WTC11 (cell line): ENCODE data around the gene GRM8. TPM values are rescaled to one million over a fixed set of nuclear protein-coding genes. Genes with fewer than 3 reads are reported as not detected.
A peak's percentile ranks its signal among the peaks of the same experiment; 100 is the strongest.

ENCODE experiments used
- ATAC-seq: fragments of 200-7000 bp; cut with Tn5 transposase; 2 replicates; pipeline ENCODE4 v1.10.0; 2021; ENCODE audit warnings: mild to moderate bottlenecking, moderate library complexity
- CTCF ChIA-PET: fragments of 300-600 bp; sonication (Branson Sonifier 250); formaldehyde crosslinking; loops from one replicate; lab custom pipeline; 2021; ENCODE audit warnings: antibody characterized with exemption; lab: Charles Lee
- POLR2A ChIA-PET: fragments of 350-600 bp; sonication (Branson Sonifier 250); formaldehyde crosslinking; loops from one replicate; lab custom pipeline; 2021; ENCODE audit warnings: antibody characterized with exemption; lab: Charles Lee
- DNase-seq: peaks from one replicate; pipeline ENCODE4 v3.0.0; 2021; ENCODE audit warnings: low spot score
- H3K27ac Mint-ChIP-seq: 2 replicates; pipeline ENCODE4 v1.8.0; 2021; ENCODE audit warnings: mixed read lengths
- H3K27me3 Mint-ChIP-seq: 2 replicates; pipeline ENCODE4 v1.8.0; 2021; ENCODE audit warnings: low read depth, mild to moderate bottlenecking, moderate library complexity, mixed read lengths
- H3K36me3 Mint-ChIP-seq: 2 replicates; pipeline ENCODE4 v1.8.0; 2021; ENCODE audit warnings: mixed read lengths
- H3K4me1 Mint-ChIP-seq: 2 replicates; pipeline ENCODE4 v1.8.0; 2022; ENCODE audit warnings: mixed read lengths
- H3K4me3 Mint-ChIP-seq: 2 replicates; pipeline ENCODE4 v1.8.0; 2021; ENCODE audit warnings: mild to moderate bottlenecking, moderate library complexity, mixed read lengths
- H3K9me3 Mint-ChIP-seq: 2 replicates; pipeline ENCODE4 v1.8.0; 2021; ENCODE audit warnings: mixed read lengths
- ATF2 ChIP-seq: sonication (generic); formaldehyde crosslinking; IDR thresholded peaks from 2 replicates; pipeline ENCODE4 v1.8.1; 2022; ENCODE audit warnings: low read depth, missing genetic modification reagents, borderline replicate concordance
- EMX1 ChIP-seq: fragments of 250-450 bp; sonication (Bioruptor Pico); IDR thresholded peaks from 2 replicates; pipeline ENCODE4 v1.8.0; 2021; ENCODE audit warnings: mild to moderate bottlenecking
- ERG ChIP-seq: fragments of 250-450 bp; sonication (Bioruptor Pico); IDR thresholded peaks from 2 replicates; pipeline ENCODE4 v1.8.0; 2021; ENCODE audit warnings: mild to moderate bottlenecking
- IRF1 ChIP-seq: sonication (generic); formaldehyde crosslinking; IDR thresholded peaks from 2 replicates; pipeline ENCODE4 v1.8.0; 2023; ENCODE audit warnings: missing genetic modification reagents
- IRF2 ChIP-seq: sonication (generic); formaldehyde crosslinking; IDR thresholded peaks from 2 replicates; pipeline ENCODE4 v1.8.0; 2022; ENCODE audit warnings: low read depth, missing genetic modification reagents, borderline replicate concordance
- JAZF1 ChIP-seq: fragments of 250-450 bp; sonication (Bioruptor Pico); IDR thresholded peaks from 2 replicates; pipeline ENCODE4 v1.9.0; 2021; ENCODE audit warnings: moderate library complexity, mild to moderate bottlenecking, inconsistent platforms
- KAT7 ChIP-seq: sonication (generic); formaldehyde crosslinking; IDR thresholded peaks from 2 replicates; pipeline ENCODE4 v1.8.1; 2023; ENCODE audit warnings: missing genetic modification reagents, mild to moderate bottlenecking, borderline replicate concordance
- MLX ChIP-seq: sonication (generic); formaldehyde crosslinking; IDR thresholded peaks from 2 replicates; pipeline ENCODE4 v1.8.1; 2023; ENCODE audit warnings: mild to moderate bottlenecking, missing genetic modification reagents, moderate library complexity
- PRDM15 ChIP-seq: sonication (generic); formaldehyde crosslinking; IDR thresholded peaks from 2 replicates; pipeline ENCODE4 v1.8.0; 2022; ENCODE audit warnings: missing genetic modification reagents
- SMAD3 ChIP-seq: sonication (generic); formaldehyde crosslinking; IDR thresholded peaks from 2 replicates; pipeline ENCODE4 v1.8.0; 2022; ENCODE audit warnings: missing genetic modification reagents, mild to moderate bottlenecking, borderline replicate concordance
- SMAD4 ChIP-seq: sonication (generic); formaldehyde crosslinking; IDR thresholded peaks from 2 replicates; pipeline ENCODE4 v1.8.0; 2022; ENCODE audit warnings: mild to moderate bottlenecking, missing genetic modification reagents
- SOX15 ChIP-seq: fragments of 250-450 bp; sonication (Bioruptor Pico); IDR thresholded peaks from 2 replicates; pipeline ENCODE4 v1.9.0; 2021; ENCODE audit warnings: mild to moderate bottlenecking
- SP1 ChIP-seq: sonication (generic); formaldehyde crosslinking; conservative IDR thresholded peaks from 2 replicates; pipeline ENCODE4 v1.8.1; 2022; ENCODE audit warnings: missing genetic modification reagents
- TP53 ChIP-seq: sonication (generic); formaldehyde crosslinking; IDR thresholded peaks from 2 replicates; pipeline ENCODE4 v1.8.1; 2023; ENCODE audit warnings: mild to moderate bottlenecking, missing genetic modification reagents
- ZBTB21 ChIP-seq: sonication (generic); formaldehyde crosslinking; IDR thresholded peaks from 2 replicates; pipeline ENCODE4 v1.8.1; 2023; ENCODE audit warnings: mild to moderate bottlenecking, missing genetic modification reagents, borderline replicate concordance
- ZNF138 ChIP-seq: sonication (generic); formaldehyde crosslinking; conservative IDR thresholded peaks from 2 replicates; pipeline ENCODE4 v1.8.1; 2022; ENCODE audit warnings: mild to moderate bottlenecking, moderate library complexity, missing genetic modification reagents
- ZNF281 ChIP-seq: sonication (generic); formaldehyde crosslinking; IDR thresholded peaks from 2 replicates; pipeline ENCODE4 v1.8.0; 2023; ENCODE audit warnings: mild to moderate bottlenecking, missing genetic modification reagents
- ZNF532 ChIP-seq: fragments of 250-450 bp; sonication (Bioruptor Pico); IDR thresholded peaks from 2 replicates; pipeline ENCODE4 v1.9.0; 2021; ENCODE audit warnings: mild to moderate bottlenecking, borderline replicate concordance
- ZSCAN18 ChIP-seq: fragments of 250-450 bp; sonication (Bioruptor Pico); IDR thresholded peaks from 2 replicates; pipeline ENCODE4 v2.1.2; 2022; ENCODE audit warnings: mild to moderate bottlenecking, moderate library complexity
- total RNA-seq: library from RNA; stranded (reverse); gene quantifications from 3 replicates; pipeline ENCODE4 v1.2.3, GENCODE V29; 2021

The GRM8 gene
- total RNA-seq, 1 experiment from 2014 or later, result 2.3 TPM

GRCh38 chr7:127154101-127154500 is 98.6 kb downstream of the GRM8 start:
- H3K9me3 Mint-ChIP-seq, result no peaks in the 10 kb centered on the region
- H3K4me3 Mint-ChIP-seq, result no peak overlapping the region
- ATAC-seq, result peak; percentile 46; the same call in 1 of the 2 replicates
- no peak for TF ChIP-seq SOX15
- peak; percentile 96 for TF ChIP-seq PRDM15
- no peak for TF ChIP-seq JAZF1 (CRISPR knock-in tag)
- no peak for TF ChIP-seq ZBTB21 (CRISPR knock-in tag)
- ChIA-PET POLR2A (no interaction called here), CTCF (interaction anchor here (1.0 kb wide), 1 partner anchor 100 kb away, joined by 3 read pairs; no protein-coding TSS in a partner anchor)
- H3K27me3 Mint-ChIP-seq, result no peaks in the 10 kb centered on the region; the same call in 1 of the 2 replicates
- H3K4me1 Mint-ChIP-seq, result peaks cover 5% of the 10 kb centered on the region
- no peaks in the 10 kb centered on the region for H3K36me3 Mint-ChIP-seq
- no peak for DNase-seq
- no peak overlapping the region for H3K27ac Mint-ChIP-seq

GRCh38 chr7:127153315-127153714 is 99.4 kb downstream of the GRM8 start:
- Mint-ChIP-seq H3K36me3 (no peaks in the 10 kb centered on the region), H3K4me3 (no peak overlapping the region), H3K4me1 (peaks cover 5% of the 10 kb centered on the region), H3K9me3 (no peaks in the 10 kb centered on the region), H3K27ac (no peak overlapping the region), H3K27me3 (no peaks in the 10 kb centered on the region; the same call in 1 of the 2 replicates)
- ChIA-PET CTCF (interaction anchor here (1.0 kb wide), 1 partner anchor 101 kb away, joined by 3 read pairs; no protein-coding TSS in a partner anchor), POLR2A (no interaction called here)
- ATAC-seq (no peak), DNase-seq (no peak)
- TF ChIP-seq IRF2 (CRISPR knock-in tag) (no peak), ZSCAN18 (no peak), ZNF532 (CRISPR knock-in tag) (no peak), SMAD3 (CRISPR knock-in tag) (no peak), KAT7 (CRISPR knock-in tag) (no peak), EMX1 (no peak), MLX (CRISPR knock-in tag) (no peak), ZNF138 (CRISPR knock-in tag) (no peak), TP53 (CRISPR knock-in tag) (no peak), ERG (CRISPR knock-in tag) (no peak), SP1 (CRISPR knock-in tag) (no peak), IRF1 (CRISPR knock-in tag) (no peak), SMAD4 (CRISPR knock-in tag) (no peak), ATF2 (CRISPR knock-in tag) (no peak), ZNF281 (CRISPR knock-in tag) (no peak)
